SKM-1 (cell line): Measurements from ENCODE around the gene ZNF134.

Experiments
- DNase-seq: peaks from one replicate; lab custom pipeline; 2025; ENCODE audit not compliant: unreplicated experiment; lab: John Stamatoyannopoulos, UW

ZNF134 gene

DNA sequence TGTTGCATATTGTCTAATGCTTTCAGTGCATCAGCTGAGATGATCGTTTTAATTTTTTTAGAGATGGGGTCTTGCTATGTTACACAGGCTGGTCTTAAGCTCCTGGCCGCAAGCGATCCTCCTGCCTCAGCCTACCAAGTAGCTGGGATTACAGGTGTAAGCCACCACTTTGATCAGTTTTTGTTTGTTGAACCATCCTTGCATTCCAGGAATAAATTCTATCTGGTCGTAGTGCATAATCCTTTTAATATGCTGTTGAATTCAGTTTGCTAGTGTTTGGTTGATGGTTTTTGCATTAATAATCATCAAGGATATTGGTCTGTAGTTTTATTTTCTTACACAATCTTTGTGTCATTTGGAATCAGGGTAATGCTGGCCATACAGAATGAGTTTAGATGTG is 23.3 kb downstream of the ZNF134 start:
- DNase-seq, result no peak

- DNase-seq, result no peak
Observed at GRCh38 chr19:57641715-57642234, 27.7 kb downstream of the ZNF134 start.

GRCh38 chr19:57642396-57643046 is 28.5 kb downstream of the ZNF134 start:
- no peak for DNase-seq

GRCh38 chr19:57643734-57644133 is 29.7 kb downstream of the ZNF134 start:
- DNase-seq, result no peak

GRCh38 chr19:57648331-57649003 is 34.4 kb downstream of the ZNF134 start:
- no peak for DNase-seq

DNA sequence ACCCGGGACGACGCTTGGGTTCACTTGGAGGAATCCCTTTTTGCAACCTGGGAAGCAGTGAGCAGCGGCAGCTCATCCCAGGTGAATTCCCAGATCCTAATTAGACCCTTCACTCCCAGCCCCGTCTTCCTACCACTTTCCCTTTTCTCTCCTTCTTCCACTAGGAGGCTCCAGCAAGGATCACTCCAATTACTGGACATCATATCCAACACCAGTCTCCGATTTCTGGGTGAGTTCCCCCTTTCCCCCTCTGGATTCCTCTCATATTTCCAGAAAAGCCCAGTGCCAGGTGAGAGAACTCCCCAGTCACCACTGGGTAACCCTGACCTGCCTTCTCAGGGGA is 37.6 kb downstream of the ZNF134 start:
- DNase-seq, result no peak

- no peak for DNase-seq
Observed at GRCh38 chr19:57653689-57654088, 39.6 kb downstream of the ZNF134 start.

DNA sequence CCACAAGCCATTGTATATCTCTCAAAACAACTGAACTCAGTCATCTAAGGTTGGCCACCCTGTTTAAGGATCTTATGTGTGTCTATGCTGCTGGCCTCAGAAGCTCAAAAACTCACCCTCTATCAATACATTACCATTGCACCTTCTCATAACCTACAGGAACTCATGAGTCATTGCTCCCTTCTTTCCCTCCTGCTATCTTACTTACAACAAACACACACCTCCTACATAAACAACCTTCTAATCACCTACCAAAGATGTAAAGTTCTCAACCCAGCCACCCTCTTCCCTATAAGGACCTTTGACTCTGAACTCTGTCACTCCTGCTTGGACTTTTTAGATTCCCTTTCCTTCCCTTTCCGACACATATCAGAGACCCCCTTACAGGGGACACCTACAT is 41.4 kb downstream of the ZNF134 start:
- DNase-seq, result no peak

GRCh38 chr19:57656346-57656745 is 42.3 kb downstream of the ZNF134 start:
- no peak for DNase-seq

GRCh38 chr19:57664269-57665127 is 50.5 kb downstream of the ZNF134 start:
- DNase-seq, result no peak

- DNase-seq, result no peak
Observed at GRCh38 chr19:57665261-57665806, 51.3 kb downstream of the ZNF134 start.

DNA sequence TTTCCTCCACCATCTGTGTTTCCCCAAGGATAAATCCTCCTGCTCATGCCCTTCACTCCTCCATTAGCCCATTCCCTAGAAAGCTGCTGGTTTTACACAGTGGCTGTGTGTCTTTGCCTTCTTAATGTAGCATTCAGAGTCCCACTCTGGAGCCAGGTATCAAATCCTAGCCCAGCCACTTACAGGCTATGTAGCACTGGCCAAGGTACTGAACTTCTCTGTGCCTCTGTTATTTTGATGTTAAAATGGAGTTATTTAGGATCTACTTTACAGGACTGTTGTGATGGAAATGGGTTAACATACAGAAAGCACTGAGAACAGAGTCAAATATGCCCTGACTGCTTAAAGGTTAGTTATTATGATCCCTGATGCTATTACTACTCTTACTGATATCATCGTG is 53.2 kb downstream of the ZNF134 start:
- no peak for DNase-seq

- DNase-seq, result no peak
Observed at GRCh38 chr19:57668635-57669034, 54.6 kb downstream of the ZNF134 start, which contains the start of gene ZSCAN4. Gene ZSCAN4 (plus strand): TSS chr19:57668935. CDS start chr19:57676146, 7,211 bp downstream.

DNA sequence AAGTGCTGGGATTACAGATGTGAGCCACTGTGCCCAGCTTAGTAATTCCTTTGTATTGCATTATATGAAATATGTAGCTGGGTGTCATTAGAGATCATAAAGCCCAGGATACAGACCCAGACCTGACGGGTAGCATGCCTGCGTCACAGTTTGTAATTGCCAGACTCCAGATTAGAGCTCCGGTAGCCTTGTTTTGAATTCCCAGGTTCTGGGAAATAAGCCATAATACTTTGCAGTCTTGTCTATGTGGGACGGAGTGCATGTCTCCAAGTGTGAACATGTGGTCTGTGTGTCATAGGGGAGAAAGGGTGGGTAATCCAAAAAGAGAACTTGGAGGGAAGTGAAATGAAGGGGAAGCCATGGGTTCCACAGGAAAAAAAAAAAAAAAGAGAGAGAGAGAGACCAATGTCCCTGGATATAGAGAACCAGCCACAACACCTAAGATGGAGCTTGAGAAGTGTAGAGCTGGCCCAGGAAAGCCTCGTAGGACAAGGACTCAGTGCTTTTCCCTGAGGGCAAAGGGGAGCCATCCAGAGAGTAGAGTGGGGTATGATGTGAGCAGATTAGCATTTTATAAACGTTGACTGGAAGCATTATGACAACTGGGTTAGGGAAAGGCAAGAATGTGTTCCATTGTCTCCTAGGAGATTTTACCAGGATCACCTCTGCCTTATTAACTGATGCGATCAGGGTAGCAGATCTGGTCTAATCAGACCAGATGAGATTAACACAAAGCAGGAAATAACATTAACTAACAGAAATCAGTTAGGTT is 57.3 kb downstream of the ZNF134 start:
- no peak for DNase-seq

DNA sequence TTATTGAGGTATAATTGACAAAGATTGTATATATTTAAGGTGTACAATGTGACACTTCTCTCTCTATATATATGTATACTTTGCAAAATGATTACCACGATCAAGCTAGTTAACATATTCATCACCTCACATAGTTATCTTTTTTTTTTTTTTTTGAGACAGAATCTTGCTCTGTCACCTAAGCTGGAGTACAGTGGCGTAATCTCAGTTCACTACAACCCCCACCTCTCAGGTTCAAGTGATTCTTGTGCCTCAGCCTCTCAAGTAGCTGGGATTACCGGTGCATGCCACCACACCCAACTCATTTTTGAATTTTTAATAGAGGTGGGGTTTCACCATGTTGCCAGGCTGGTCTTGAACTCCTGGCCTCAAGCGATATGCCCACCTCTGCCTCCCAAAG is 58.4 kb downstream of the ZNF134 start:
- DNase-seq, result no peak
